GM21717 (cell line): ENCODE data around the gene TM9SF4.
"Not testable (repeated sequence)": the region's sequence is repeated elsewhere in the genome, so short reads cannot be mapped to it uniquely, and the experiment has no call there.

Experiments used
- ATAC-seq: cut with Tn5 transposase; IDR thresholded peaks from one replicate; pipeline ENCODE4 v1.9.1; 2021; ENCODE audit warnings: mild to moderate bottlenecking, moderate library complexity; ENCODE audit not compliant: unreplicated experiment

The TM9SF4 gene

GRCh38 chr20:32089637-32090362 lies 19.7 kb upstream of the TM9SF4 start:
- no peak for ATAC-seq

GRCh38 chr20:32091888-32092346 lies 17.6 kb upstream of the TM9SF4 start:
- ATAC-seq: no peak

- no peak for ATAC-seq
These were observed 10.7 kb upstream of the TM9SF4 start for GRCh38 chr20:32098786-32099185.

GRCh38 chr20:32108814-32109391 lies 611 bp upstream of the TM9SF4 start:
- ATAC-seq: no peak

- ATAC-seq: no peak
These were observed 725 bp downstream of the TM9SF4 start for GRCh38 chr20:32110173-32110704.

GRCh38 chr20:32110727-32111126 lies 1.2 kb downstream of the TM9SF4 start:
- ATAC-seq: no peak

GRCh38 chr20:32111156-32111686 lies 1.7 kb downstream of the TM9SF4 start:
- ATAC-seq: no peak

GRCh38 chr20:32111753-32112152 lies 2.2 kb downstream of the TM9SF4 start:
- ATAC-seq: no peak

GRCh38 chr20:32112841-32113240 lies 3.3 kb downstream of the TM9SF4 start:
- no peak for ATAC-seq

GRCh38 chr20:32113591-32114260 lies 4.2 kb downstream of the TM9SF4 start:
- ATAC-seq: no peak

GRCh38 chr20:32114305-32114960 lies 4.9 kb downstream of the TM9SF4 start:
- ATAC-seq: no peak

- ATAC-seq: no peak
These were observed 5.8 kb downstream of the TM9SF4 start for GRCh38 chr20:32115211-32115767.

- ATAC-seq: no peak
These were observed 6.6 kb downstream of the TM9SF4 start for GRCh38 chr20:32116079-32116521.

- not testable (repeated sequence) for ATAC-seq
These were observed 7.3 kb downstream of the TM9SF4 start for GRCh38 chr20:32116796-32117195.

- not testable (repeated sequence) for ATAC-seq
These were observed 8.9 kb downstream of the TM9SF4 start for GRCh38 chr20:32118427-32118826.

- ATAC-seq: no peak
These were observed 10.2 kb downstream of the TM9SF4 start for GRCh38 chr20:32119734-32120133.

- ATAC-seq: not testable (repeated sequence)
These were observed 12.4 kb downstream of the TM9SF4 start for GRCh38 chr20:32121908-32122307.

- ATAC-seq: no peak
These were observed 13.6 kb downstream of the TM9SF4 start for GRCh38 chr20:32123088-32123487.

GRCh38 chr20:32124916-32125454 lies 15.5 kb downstream of the TM9SF4 start:
- ATAC-seq: no peak

GRCh38 chr20:32125506-32125905 lies 16.0 kb downstream of the TM9SF4 start:
- no peak for ATAC-seq
